DMS153 treated with DMSO at 0.1 percent for 48 hours (cell line): ENCODE results near the gene FRMD6.
"Not testable (repeated sequence)": the region's sequence is repeated elsewhere in the genome, so short reads cannot be mapped to it uniquely, and the experiment has no call there.

Experiments used
- DNase-seq: peaks from one replicate; lab custom pipeline; 2025; ENCODE audit not compliant: unreplicated experiment; lab: John Stamatoyannopoulos, UW

The FRMD6 gene

DNA sequence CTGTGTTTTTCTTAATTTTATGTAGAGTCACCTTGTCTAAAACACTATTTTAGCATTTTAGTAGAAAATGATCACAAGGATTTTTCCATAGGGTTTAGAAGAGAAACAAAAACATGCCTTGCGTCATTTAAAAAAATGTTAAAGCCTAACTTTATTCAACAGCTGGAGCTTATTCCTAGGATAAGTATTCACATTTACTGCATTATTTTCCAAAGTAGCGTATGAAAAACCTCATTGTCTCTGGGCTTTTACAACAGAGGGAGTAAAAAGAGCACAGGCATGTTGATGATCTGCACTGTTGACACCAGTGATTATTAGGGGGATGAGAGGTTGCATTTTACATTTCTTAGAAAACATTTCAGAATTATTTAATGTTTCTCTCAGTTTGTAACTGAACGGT is 66.1 kb downstream of the FRMD6 start:
- no peak for DNase-seq

DNA sequence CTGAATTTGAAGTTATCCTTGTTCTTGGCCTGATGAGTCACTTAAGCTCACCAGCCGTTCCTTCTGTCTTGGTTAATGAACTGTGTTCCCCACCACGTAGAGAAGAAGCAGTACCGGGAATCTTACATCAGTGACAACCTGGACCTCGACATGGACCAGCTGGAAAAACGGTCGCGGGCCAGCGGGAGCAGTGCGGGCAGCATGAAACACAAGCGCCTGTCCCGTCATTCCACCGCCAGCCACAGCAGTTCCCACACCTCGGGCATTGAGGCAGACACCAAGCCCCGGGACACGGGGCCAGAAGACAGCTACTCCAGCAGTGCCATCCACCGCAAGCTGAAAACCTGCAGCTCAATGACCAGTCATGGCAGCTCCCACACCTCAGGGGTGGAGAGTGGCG is 68.2 kb downstream of the FRMD6 start:
- DNase-seq: no peak

DNA sequence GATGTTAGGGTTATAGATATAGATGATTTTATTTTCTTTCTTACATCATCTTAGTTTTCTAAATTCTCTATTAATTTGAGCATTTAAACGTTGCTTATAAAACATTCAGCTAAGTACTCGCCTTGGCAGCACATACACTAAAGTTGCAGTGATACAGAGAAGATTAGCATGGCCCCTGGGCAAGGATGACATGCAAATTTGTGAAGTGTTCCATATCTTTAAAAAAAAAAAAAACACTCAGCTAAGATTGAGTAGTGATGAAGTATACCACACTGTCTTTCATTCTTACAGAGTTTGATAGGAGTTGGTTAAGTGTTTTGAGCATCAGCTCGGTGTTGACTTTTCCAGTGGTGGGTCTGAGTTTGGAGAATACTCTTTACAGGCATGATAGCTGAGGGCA is 72.3 kb downstream of the FRMD6 start:
- DNase-seq: no peak

DNA sequence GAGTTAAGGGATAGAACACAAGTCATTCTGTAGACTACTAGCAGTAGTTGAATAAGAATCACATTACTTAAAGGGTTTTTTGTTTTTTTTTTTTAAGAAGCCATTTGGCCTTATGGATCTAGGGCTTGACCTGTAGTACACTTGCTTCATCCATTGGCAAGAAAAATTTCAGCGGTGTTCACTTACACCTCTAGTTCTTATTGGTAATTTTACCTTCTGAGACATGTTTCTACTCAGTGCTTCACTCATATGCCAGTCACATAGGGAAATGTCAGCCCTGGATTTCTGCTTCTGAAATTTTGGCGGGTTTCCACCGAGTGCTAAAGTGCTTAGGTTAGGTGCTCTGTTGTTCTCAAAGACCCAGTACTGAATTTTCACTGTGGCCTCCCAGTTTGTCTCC is 72.9 kb downstream of the FRMD6 start:
- DNase-seq: no peak

DNA sequence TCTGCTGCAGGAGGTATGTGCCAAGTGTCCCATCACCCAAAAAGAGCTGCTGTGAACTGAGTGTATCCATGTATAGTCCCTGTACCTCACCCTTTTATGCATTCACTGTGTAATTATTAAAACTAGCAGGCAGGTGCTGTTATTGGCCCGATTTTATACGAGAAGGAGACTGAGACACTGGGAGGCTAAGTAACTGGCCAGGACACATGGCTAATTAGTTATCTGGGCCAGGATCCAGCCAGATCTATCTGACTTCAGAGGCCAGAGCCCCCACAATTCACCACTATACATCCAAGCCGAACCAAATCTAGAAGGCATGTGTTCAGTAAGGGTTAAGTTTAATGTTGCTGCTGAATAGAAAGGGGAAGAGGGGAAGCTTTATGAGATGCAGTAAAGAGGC is 73.4 kb downstream of the FRMD6 start:
- no peak for DNase-seq

DNA sequence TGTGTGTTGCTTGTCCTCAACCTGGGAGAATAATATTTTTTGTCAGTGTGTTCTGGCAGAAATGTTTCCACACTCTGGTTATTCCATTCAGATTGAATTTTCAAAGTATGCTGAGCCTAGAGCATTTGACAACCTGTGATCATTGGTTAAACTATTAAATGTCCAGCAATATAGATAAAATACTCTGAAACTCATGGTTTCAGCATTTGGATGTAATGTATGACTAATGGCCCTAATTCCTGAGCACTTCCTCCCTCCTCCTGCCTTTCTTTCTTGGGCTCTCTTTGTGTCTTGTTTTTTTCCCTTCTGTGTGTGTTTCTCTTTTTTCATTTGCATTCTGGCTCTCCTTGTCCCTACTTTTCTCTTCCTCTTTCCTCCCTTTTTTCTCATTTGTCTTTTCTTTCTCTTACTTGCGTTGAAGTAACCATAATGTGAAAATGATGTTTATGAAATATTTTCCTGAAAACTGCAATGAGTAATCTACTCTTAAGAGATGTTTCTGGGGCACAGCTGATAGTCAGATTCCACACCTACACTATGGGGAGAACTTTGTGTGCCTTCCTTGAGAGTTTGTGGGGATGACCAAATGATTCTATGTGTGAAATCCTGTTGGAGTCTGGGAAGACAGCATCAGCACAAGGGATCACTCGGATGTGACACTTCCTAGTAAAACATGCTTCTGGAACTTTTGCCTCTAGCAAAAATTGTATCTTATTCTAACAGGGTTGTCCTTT is 74.6 kb downstream of the FRMD6 start:
- DNase-seq: no peak

DNA sequence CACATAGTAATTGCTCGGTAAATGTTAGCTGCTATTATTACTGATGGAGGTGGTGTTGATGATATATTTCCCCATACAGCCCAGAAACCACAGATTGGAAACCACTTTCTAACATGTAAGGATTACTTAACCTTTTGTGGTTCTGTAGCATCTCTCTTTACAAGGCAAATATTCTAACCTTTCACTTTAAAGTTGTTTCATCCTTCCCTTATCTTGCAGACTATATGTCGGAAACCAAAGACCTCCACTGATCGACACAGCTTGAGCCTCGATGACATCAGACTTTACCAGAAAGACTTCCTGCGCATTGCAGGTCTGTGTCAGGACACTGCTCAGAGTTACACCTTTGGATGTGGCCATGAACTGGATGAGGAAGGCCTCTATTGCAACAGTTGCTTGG is 75.8 kb downstream of the FRMD6 start:
- no peak for DNase-seq

DNA sequence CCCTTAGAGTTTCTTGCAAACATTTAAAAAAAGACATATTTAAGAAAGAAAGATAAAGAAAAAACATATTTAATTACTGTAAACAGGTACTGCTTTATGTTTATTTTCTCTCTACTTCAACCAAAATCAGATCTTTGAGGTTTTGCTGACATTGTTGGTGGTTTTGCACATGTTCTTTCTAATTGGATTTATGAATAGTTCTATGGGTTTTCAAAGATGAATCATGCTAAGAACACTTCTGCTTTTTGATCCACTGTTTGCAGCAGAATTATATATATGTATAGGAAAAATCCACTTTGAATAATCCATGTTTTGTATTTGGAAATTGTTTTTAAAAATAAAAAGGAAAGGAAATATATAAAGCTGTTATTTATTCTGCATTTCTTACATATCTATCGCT is 78.4 kb downstream of the FRMD6 start:
- no peak for DNase-seq

DNA sequence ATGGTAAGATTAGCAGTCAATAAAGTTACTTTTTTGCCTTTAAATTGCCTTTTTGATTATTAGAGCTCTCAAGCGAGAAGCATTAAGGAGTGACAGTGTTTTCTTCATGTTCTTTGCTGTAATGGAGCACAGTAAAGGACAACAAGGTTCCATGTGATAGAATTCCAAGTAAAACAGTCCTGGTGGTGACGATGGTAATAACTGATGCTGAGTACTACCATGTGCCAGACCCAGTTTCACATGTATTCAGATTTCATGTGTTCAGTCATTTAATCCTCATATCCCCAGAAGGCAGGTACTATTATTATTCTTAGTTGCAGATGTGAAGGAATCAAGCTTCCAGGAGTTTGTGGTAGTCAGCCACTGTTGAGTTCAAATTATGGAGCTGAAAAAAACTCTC is 79.0 kb downstream of the FRMD6 start:
- no peak for DNase-seq

DNA sequence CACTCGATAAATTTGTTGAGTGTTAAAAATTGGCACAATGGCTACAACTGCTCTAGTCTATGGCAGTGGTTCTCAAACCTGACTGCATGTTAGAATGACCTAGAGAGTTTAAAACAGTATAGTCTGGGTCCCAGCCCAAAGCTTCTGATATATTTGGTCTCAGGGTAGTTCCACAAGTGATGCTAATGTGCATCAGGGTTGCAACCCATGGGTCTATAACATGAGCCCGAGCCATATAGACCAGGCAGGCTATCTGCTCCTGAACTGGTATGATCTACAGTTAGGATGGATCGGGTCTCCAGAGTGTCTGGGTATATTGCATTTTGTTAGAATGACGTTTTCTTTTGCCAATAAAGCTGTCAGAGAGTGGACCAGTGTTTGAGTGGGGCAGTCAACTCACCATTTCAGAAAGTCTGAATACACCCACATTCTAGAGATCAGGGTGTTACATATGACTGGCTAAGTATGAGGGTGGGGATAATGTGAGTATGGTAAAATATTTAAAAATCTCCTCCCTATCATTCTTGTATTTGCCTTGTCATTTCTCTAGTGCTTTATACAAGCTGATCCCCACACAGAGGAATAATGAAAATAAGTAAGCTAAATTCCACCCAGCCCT is 80.9 kb downstream of the FRMD6 start:
- no peak for DNase-seq

DNA sequence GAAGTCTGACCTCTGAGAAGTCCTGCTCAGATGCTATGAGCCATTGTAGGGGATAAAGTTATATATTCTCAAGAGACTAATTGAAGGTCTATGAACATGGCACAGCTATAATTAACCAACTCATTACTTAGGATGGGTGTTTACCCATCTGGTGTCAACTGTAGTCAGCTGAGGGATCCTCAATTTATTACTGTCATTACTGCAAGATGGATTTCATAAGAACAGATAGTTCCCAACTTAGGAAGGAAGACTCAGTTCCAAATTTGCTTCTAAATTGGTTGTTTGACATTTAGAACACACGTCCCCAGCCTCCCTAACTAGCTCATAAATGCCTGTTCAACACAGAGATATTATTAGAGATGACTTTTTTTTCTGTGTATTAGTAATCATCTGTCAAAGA is 81.4 kb downstream of the FRMD6 start:
- DNase-seq: no peak

DNA sequence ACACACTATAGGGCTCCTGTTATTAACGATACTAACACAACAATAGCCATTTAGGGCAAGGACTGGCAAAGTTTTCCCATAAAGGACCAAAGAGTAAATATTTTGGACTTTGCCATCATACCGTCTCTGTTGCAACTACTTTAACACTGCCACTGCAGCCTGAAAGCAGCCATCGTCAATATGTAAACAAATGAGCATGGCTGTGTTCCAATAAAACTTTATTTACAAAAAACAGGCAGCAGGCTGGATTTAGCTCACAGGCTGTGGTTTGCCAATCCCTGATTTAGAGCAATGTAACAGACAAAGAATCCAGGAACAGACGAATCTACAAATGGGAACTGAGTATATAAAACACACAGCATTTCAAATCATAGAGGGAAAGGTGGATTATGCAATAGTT is 84.1 kb downstream of the FRMD6 start:
- DNase-seq: no peak

DNA sequence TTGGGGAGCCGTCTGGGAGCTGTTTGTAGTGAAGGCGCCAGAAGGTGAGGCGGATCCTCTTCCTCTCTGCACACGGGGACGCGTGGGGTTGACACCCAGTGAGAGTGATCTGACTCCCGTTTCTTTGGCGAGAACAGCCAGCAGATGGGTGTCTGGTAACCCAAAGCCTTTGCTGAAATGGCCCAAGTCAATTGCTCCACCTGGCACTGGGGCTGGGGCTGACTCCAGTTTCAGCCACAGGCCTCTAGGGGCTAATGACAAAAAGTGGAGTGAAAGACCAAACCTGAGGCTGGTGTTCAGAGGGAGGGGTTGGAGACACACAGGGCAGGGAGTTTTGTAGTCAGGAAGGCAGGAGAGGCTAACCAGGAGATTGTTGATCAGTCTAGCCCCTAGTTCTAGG is 87.0 kb downstream of the FRMD6 start:
- no peak for DNase-seq

DNA sequence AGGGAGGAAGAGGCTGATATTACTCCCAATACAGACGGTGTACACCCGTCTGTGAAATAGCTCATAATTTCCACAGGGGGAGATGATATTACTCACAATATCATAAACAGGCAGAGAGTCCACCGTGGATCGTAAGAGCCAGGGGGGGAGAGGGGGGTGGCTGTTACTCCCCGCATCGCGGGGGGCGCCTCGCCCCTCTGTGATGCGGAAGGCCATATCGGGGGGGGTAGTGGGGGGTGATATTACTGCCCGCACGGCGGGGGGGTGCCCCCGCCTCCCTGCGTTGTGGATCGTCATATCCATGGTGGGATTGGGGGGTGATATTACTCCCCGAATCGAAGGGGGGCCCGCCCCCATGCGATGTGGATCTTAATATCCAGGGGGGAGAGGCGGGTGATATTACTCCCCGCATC is 91.9 kb downstream of the FRMD6 start:
- no peak for DNase-seq

DNA sequence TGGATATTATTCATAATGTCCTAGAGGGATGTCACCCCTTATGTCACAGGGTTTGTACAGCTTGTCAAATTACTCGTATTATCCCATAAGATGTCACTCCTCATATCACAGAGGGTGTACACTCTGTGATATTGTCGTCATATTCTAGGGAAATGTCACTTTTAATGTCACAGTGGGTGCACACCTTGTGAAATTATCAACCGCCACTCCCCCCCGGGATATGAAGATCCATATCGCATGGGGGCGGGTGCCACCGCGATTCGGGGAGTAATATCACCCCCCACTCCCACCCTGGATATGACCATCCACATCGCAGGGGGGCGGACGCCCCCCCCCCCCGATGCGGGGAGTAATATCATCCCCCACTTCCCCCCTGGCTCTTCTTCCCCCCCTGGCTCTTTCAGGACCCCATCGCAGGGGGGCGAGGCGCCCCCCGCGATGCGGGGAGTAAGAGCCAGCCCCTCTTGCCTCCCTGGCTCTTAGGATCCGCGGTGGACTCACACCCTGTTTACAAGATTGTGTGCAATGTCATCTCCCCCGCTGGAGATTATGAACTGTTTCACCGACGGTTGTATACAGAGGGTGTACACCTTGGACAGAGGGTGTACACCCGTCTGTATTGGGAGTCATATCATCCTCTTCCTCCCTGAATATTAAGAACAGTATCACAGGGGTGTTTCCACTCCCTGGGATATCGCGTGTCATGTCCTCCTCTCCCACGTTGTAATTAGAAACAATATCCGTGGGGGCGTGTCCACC is 92.8 kb downstream of the FRMD6 start:
- no peak for DNase-seq

DNA sequence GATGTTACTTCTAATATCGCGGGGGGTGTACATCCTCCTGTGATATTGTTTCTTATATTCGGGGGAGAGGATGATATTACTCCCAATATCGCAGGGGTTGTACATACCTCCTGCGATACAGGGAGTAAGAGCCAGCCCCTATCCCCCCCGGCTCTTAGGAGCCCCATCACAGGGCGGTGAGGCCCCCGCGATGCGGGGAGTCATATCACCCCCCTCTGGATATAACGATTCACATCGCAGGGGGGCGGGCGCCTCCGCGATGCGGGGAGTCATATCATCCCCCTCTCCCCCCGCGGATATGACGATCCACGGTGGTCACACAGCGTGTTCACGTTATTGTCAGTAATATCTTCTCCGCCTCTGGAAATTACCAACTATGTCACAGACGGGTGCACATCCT is 95.1 kb downstream of the FRMD6 start:
- not testable (repeated sequence) for DNase-seq

DNA sequence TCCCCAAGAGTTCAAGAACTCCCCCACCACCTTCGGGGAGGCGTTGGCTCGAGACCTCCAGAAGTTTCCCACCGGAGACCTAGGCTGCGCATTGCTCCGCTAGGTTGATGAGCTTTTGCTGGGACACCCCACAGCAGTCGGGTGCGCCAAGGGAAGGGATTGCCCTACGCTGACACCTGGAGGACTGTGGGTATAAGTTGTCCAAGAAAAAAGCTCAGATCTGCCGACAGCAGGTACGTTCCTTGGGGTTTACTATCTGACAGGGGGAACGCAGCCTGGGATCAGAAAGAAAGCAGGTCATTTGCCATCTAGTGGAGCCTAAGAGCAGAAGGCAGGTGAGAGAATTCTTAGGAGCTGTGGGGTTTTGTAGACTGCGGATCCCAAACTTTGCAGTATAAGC is 98.8 kb downstream of the FRMD6 start:
- DNase-seq: no peak

DNA sequence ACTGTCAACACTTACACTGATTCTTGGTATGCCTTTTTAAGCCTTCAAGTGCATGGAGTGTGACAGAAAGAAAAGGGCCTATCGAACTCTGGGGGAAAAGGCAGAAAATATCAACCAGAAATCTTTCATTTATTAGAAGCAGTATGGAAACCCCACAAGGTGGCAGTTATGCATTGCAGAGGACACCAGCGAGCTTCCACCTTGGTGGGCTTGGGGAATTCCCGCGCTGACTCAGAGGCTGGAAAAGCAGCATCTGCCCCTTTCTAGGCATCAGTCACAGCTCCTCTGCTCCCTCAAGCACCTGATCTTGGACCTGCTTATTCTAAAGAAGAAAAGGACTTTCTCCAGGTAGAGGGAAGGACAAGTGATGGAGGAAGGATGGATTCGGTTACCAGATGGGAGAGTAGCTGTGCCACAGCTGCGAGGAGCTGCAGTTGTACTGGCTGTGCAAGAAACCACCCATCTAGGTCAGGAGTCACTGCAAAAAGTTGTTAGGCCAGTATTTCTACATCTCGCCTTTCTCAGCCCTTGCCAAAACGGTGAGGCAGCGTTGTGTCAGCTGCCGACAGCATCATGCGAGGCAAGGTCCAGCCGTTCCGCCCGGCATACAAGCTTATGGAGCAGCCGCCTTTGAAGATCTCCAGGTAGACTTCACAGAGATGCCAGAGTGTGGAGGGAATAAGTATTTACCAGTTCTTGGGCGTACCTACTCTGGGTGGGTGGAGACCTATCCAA is 100.1 kb downstream of the FRMD6 start:
- not testable (repeated sequence) for DNase-seq

DNA sequence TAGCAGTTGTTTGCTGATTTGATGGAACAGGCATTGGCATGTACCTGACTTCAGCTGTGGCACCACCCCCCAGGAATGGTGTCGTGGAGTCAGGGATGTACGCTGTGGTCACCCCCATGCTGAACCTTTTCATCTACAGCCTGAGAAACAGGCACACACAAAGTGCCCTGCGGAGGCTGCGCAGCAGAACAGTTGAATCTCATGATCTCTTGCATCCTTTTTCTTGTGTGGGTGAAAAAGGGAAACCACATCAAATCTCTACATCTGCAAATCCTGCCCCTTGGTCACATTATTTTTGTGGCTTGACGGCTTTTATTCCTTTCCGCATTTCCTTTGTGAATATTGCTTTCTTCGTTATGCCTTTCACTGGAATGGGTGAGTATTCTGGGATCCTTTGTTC is 106.0 kb downstream of the FRMD6 start:
- not testable (repeated sequence) for DNase-seq

DNA sequence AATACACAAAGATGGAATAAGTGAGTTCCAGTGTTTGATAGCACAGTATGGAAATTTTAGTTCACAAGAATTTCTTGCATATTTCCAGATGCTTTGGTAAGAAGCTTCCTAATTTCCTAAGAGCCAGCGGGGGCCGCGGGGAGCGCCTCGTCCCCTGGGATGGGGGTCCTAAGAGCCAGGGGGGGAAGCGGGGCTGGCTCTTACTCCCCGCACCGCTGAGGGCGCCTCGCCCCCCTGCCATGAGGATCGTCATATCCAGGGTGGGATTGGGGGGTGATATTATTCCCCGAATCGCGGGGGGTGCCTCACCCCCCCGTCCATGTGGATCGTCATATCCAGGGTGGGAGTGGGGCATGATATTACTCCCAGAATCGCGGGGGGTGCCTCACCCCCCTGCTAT is 108.2 kb downstream of the FRMD6 start:
- DNase-seq: no peak

DNA sequence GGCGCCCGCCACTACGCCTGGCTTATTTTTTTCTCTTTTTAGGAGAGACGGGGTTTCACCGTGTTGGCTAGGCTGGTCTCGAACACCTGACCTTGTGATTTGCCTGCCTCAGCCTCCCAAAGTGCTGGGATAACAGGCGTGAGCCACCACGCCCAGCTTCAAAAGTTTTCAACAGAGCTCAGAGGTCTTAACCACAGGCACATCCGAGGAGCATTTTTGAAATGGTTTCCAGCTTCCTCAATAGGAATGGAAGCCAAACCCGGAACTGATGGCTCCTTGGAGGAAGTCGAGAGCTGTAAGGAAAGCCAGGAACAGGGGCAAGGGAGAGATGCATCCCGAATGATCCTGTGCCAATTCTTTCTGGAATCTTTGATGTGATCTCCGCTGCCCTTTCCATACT is 114.0 kb downstream of the FRMD6 start:
- DNase-seq: not testable (repeated sequence)

DNA sequence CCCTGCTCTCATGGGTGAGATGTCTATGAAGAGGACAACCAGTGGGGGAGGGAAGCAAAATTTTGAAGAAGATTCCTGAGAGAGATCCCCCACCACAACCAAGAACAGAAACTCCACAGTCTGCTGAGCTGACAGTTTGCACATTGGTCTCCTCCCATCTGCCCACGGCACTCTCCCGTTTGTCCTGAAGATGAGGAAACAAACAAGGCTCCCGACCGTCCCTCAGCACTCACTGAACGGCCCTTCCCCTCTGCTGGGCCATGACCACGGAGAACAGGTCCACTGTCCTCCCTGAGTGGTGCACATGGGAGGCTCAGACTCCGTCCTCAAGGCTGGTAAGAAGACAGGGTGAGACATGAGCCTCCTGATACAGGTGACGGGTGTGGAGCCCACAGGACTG is 114.9 kb downstream of the FRMD6 start:
- DNase-seq: not testable (repeated sequence)
